MM.1S (cell line): ENCODE data around the gene PYM1.
A peak's percentile ranks its signal among the peaks of the same experiment; 100 is the strongest.

ENCODE experiments used
- DNase-seq: peaks from one replicate; pipeline ENCODE4 v3.0.0-alpha.2; 2015
- H2AFZ ChIP-seq: fragments of 300-600 bp; sonication (generic); 2 replicates; pipeline ENCODE4 v1.6.0; 2016; ENCODE audit warnings: antibody characterized with exemption, low read length
- H3F3A ChIP-seq: fragments of 300-600 bp; sonication (generic); 2 replicates; pipeline ENCODE4 v1.6.1; 2016; ENCODE audit warnings: mild to moderate bottlenecking, antibody characterized with exemption, low read length, moderate library complexity, mixed read lengths; ENCODE audit not compliant: insufficient read depth
- H3K27ac ChIP-seq: fragments of 300-600 bp; sonication (generic); 2 replicates; pipeline ENCODE4 v1.5.1; 2016; ENCODE audit warnings: mild to moderate bottlenecking, low read length
- H3K27me3 ChIP-seq: fragments of 300-600 bp; sonication (generic); replicated peaks from 2 replicates; pipeline ENCODE4 v1.6.0; 2016; ENCODE audit warnings: low read length; ENCODE audit not compliant: insufficient read depth
- H3K36me3 ChIP-seq: fragments of 300-600 bp; sonication (generic); replicated peaks from 2 replicates; pipeline ENCODE4 v1.6.1; 2016; ENCODE audit warnings: mild to moderate bottlenecking, low read length, mixed read lengths; ENCODE audit not compliant: insufficient read depth
- H3K4me1 ChIP-seq: fragments of 300-600 bp; sonication (generic); 2 replicates; pipeline ENCODE4 v1.6.1; 2016; ENCODE audit warnings: low read length, mixed read lengths
- H3K4me2 ChIP-seq: fragments of 300-600 bp; sonication (generic); 2 replicates; pipeline ENCODE4 v1.6.0; 2016; ENCODE audit warnings: low read depth, low read length
- H3K4me3 ChIP-seq: fragments of 300-600 bp; sonication (generic); 2 replicates; pipeline ENCODE4 v1.5.1; 2016; ENCODE audit warnings: low read length, mixed read lengths
- H3K79me2 ChIP-seq: fragments of 300-600 bp; sonication (generic); 2 replicates; pipeline ENCODE4 v1.6.1; 2016; ENCODE audit warnings: mixed run types, low read length, mixed read lengths
- H3K9ac ChIP-seq: fragments of 300-600 bp; sonication (generic); 2 replicates; pipeline ENCODE4 v1.6.1; 2016; ENCODE audit warnings: low read length, mixed read lengths
- H3K9me2 ChIP-seq: fragments of 300-600 bp; sonication (generic); replicated peaks from 2 replicates; pipeline ENCODE4 v1.6.1; 2016; ENCODE audit warnings: mild to moderate bottlenecking, low read length, mixed read lengths; ENCODE audit not compliant: insufficient read depth
- H3K9me3 ChIP-seq: fragments of 300-600 bp; sonication (generic); replicated peaks from 2 replicates; pipeline ENCODE4 v1.6.1; 2016; ENCODE audit warnings: mild to moderate bottlenecking, low read length, mixed read lengths; ENCODE audit not compliant: insufficient read depth
- H4K20me1 ChIP-seq: fragments of 300-600 bp; sonication (generic); 2 replicates; pipeline ENCODE4 v1.6.1; 2016; ENCODE audit warnings: mild to moderate bottlenecking, low read length, moderate library complexity, mixed read lengths; ENCODE audit not compliant: insufficient read depth
- EZH2 ChIP-seq: fragments of 300-600 bp; sonication (generic); optimal IDR thresholded peaks from 2 replicates; pipeline ENCODE3; 2017; ENCODE audit warnings: low read depth, mild to moderate bottlenecking, antibody characterized with exemption, low read length, mixed read lengths
- EZH2phosphoT487 ChIP-seq: fragments of 300-600 bp; sonication (generic); IDR thresholded peaks from 2 replicates; pipeline ENCODE4 v1.6.1; 2018; ENCODE audit warnings: antibody characterized with exemption, low read length
- TF ChIP-seq, protein P1 (sequence below): fragments of 300-600 bp; sonication (generic); IDR thresholded peaks from 2 replicates; pipeline ENCODE4 v1.5.1; 2016; ENCODE audit warnings: antibody characterized with exemption, low read length, mixed read lengths

Gene PYM1

DNA sequence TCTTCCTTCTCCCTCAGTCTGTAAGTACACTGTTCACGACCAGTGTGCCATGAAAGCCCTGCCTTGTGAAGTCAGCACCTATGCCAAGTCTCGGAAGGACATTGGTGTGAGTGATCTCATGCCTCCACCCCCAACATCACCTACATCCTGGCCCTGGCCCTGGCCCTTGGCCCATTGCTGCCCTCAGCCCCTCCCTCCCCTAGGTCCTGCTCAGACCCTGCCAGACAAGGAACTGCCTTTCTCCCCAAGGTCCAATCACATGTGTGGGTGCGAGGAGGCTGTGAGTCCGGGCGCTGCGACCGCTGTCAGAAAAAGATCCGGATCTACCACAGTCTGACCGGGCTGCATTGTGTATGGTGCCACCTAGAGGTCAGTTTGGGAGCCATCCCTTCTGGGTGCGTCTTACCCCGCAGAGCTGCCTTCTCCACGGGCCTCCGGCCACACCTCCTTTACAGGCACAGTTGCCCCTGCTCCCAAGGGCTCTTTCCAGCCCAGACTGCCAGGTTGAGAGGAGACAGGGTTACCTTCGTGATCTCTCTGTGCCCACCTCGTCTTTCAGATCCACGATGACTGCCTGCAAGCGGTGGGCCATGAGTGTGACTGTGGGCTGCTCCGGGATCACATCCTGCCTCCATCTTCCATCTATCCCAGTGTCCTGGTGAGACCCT lies 12.5 kb upstream of the PYM1 start:
- H3K9ac ChIP-seq, result no peak overlapping the region
- DNase-seq, result peak; percentile 87
- no peaks in the 10 kb centered on the region for H3K9me3 ChIP-seq
- H3K27ac ChIP-seq, result no peak overlapping the region
- no peaks in the 10 kb centered on the region for H3K79me2 ChIP-seq
- H3K36me3 ChIP-seq, result no peaks in the 10 kb centered on the region
- no peaks in the 10 kb centered on the region for H3F3A ChIP-seq
- H3K4me2 ChIP-seq, result peak overlapping the region; percentile 71
- H3K4me1 ChIP-seq, result peaks cover 3% of the 10 kb centered on the region; the same call in 1 of the 2 replicates
- TF ChIP-seq, protein P1, sequence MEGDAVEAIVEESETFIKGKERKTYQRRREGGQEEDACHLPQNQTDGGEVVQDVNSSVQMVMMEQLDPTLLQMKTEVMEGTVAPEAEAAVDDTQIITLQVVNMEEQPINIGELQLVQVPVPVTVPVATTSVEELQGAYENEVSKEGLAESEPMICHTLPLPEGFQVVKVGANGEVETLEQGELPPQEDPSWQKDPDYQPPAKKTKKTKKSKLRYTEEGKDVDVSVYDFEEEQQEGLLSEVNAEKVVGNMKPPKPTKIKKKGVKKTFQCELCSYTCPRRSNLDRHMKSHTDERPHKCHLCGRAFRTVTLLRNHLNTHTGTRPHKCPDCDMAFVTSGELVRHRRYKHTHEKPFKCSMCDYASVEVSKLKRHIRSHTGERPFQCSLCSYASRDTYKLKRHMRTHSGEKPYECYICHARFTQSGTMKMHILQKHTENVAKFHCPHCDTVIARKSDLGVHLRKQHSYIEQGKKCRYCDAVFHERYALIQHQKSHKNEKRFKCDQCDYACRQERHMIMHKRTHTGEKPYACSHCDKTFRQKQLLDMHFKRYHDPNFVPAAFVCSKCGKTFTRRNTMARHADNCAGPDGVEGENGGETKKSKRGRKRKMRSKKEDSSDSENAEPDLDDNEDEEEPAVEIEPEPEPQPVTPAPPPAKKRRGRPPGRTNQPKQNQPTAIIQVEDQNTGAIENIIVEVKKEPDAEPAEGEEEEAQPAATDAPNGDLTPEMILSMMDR, result peak; percentile 95
- no peak for TF ChIP-seq EZH2
- no peak for TF ChIP-seq EZH2phosphoT487
- H2AFZ ChIP-seq, result peak overlapping the region; percentile 63
- H3K27me3 ChIP-seq, result no peaks in the 10 kb centered on the region
- no peaks in the 10 kb centered on the region for H4K20me1 ChIP-seq
- H3K9me2 ChIP-seq, result no peaks in the 10 kb centered on the region
- H3K4me3 ChIP-seq, result peak overlapping the region; percentile 38

GRCh38 chr12:55938826-55939501 lies 11.3 kb upstream of the PYM1 start:
- no peaks in the 10 kb centered on the region for H3K27me3 ChIP-seq
- no peak overlapping the region for H2AFZ ChIP-seq
- no peaks in the 10 kb centered on the region for H4K20me1 ChIP-seq
- TF ChIP-seq EZH2phosphoT487 (no peak), EZH2 (no peak)
- TF ChIP-seq, protein P1, result no peak
- no peaks in the 10 kb centered on the region for H3F3A ChIP-seq
- no peak overlapping the region for H3K4me2 ChIP-seq
- no peaks in the 10 kb centered on the region for H3K9me3 ChIP-seq
- H3K9ac ChIP-seq, result no peak overlapping the region
- H3K4me1 ChIP-seq, result peaks cover 3% of the 10 kb centered on the region; the same call in 1 of the 2 replicates
- no peak overlapping the region for H3K4me3 ChIP-seq
- no peak for DNase-seq
- H3K36me3 ChIP-seq, result no peaks in the 10 kb centered on the region
- no peaks in the 10 kb centered on the region for H3K79me2 ChIP-seq
- no peak overlapping the region for H3K27ac ChIP-seq
- no peaks in the 10 kb centered on the region for H3K9me2 ChIP-seq

- DNase-seq, result no peak
- Histone ChIP-seq H2AFZ (no peak overlapping the region), H3K9me2 (no peaks in the 10 kb centered on the region), H3K27ac (no peak overlapping the region), H3K27me3 (0 out of 2 replicates have a peak, but pooled peaks cover 1% of the 10 kb centered on the region), H3K79me2 (no peaks in the 10 kb centered on the region), H3K9me3 (no peaks in the 10 kb centered on the region), H3F3A (no peaks in the 10 kb centered on the region), H3K9ac (no peak overlapping the region), H3K4me2 (no peak overlapping the region), H3K4me1 (peaks cover 3% of the 10 kb centered on the region; the same call in 1 of the 2 replicates), H3K4me3 (no peak overlapping the region), H3K36me3 (no peaks in the 10 kb centered on the region), H4K20me1 (no peaks in the 10 kb centered on the region)
- no peak for TF ChIP-seq EZH2
- TF ChIP-seq, protein P1, result no peak
- no peak for TF ChIP-seq EZH2phosphoT487
These were observed 10.3 kb upstream of the PYM1 start for GRCh38 chr12:55937981-55938380.
